WERI-Rb-1 (cell line): ENCODE results near the gene ZNF629.
"Not testable (repeated sequence)": the region's sequence is repeated elsewhere in the genome, so short reads cannot be mapped to it uniquely, and the experiment has no call there.

Experiments
- DNase-seq: peaks from one replicate; pipeline ENCODE4 v3.0.0-alpha.2; 2020
- H3K27ac ChIP-seq: fragments of 250-450 bp; sonication (Bioruptor Pico); 2 replicates; pipeline ENCODE4 v1.5.1; 2020; ENCODE audit warnings: mild to moderate bottlenecking, moderate library complexity
- H3K27me3 ChIP-seq: fragments of 250-450 bp; sonication (Bioruptor Pico); 2 replicates; pipeline ENCODE4 v1.5.1; 2021; ENCODE audit warnings: mild to moderate bottlenecking, low read depth, moderate library complexity; ENCODE audit not compliant: insufficient read depth, severe bottlenecking
- H3K36me3 ChIP-seq: fragments of 250-450 bp; sonication (Bioruptor Pico); 2 replicates; pipeline ENCODE4 v1.5.1; 2020; ENCODE audit warnings: mild to moderate bottlenecking, moderate library complexity
- H3K4me3 ChIP-seq: 2 replicates; pipeline ENCODE4 v1.5.1; 2011; ENCODE audit warnings: low read depth, mild to moderate bottlenecking, control low read depth, low read length
- H3K9me3 ChIP-seq: fragments of 250-450 bp; sonication (Bioruptor Pico); 2 replicates; pipeline ENCODE4 v1.5.1; 2021; ENCODE audit warnings: mild to moderate bottlenecking, moderate library complexity; ENCODE audit not compliant: severe bottlenecking
- TF ChIP-seq, protein P1 (sequence below): IDR thresholded peaks from 2 replicates; pipeline ENCODE4 v1.5.1; 2011; ENCODE audit warnings: low read depth, mild to moderate bottlenecking, control low read depth, inconsistent platforms, low read length

The ZNF629 gene

DNA sequence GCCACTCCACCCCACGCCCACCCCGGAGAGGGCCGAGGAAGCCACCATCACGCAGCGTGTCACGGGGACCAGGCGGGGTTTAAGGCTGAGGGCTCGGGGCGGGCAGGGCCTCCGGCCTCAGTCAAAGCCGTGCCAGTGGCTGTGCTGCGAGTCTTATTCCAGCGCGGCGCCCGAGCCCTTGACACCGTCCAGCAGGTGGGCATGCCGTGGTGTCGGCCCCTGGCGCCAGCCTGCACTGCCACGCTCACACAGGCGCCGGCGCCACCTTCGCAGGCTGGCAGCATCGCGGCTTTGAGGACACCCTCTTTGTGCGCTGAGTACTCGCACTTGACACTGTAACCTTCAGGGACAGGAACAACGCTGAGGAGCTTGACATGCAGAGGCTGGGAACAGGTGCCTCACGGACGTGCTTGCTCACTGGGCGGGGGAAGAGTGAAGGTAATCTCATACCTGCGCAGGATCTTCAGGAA, 34.0 kb upstream of the ZNF629 start:
- DNase-seq: no peak
- no peak overlapping the region for H3K27ac ChIP-seq

DNA sequence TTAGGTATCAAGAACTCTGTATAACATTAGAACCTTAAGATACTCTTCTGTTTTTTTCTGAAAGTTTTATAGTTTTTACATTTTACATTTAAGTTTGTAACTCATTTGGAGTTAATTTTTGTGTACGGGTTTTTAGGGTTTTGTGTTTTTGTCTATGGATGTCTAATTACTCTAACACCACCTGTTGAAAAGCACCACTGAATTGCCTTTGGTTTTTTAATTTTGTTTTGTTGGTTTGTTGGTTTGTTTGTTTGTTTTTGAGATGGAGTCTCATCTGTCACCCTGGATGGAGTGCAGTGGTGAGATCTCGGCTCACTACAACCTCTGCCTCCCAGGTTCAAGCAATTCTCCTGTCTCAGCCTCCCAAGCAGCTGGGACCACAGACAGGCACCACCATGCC, 29.8 kb upstream of the ZNF629 start:
- Histone ChIP-seq H3K4me3 (no peak overlapping the region), H3K27ac (no peak overlapping the region), H3K9me3 (peaks cover under 1% of the 10 kb centered on the region), H3K36me3 (no peaks in the 10 kb centered on the region), H3K27me3 (no peaks in the 10 kb centered on the region)
- DNase-seq: no peak
- TF ChIP-seq, protein P1, sequence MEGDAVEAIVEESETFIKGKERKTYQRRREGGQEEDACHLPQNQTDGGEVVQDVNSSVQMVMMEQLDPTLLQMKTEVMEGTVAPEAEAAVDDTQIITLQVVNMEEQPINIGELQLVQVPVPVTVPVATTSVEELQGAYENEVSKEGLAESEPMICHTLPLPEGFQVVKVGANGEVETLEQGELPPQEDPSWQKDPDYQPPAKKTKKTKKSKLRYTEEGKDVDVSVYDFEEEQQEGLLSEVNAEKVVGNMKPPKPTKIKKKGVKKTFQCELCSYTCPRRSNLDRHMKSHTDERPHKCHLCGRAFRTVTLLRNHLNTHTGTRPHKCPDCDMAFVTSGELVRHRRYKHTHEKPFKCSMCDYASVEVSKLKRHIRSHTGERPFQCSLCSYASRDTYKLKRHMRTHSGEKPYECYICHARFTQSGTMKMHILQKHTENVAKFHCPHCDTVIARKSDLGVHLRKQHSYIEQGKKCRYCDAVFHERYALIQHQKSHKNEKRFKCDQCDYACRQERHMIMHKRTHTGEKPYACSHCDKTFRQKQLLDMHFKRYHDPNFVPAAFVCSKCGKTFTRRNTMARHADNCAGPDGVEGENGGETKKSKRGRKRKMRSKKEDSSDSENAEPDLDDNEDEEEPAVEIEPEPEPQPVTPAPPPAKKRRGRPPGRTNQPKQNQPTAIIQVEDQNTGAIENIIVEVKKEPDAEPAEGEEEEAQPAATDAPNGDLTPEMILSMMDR: no peak

More for the DNA sequence above, 34.0 kb upstream of the ZNF629 start:
- H3K36me3 ChIP-seq: no peaks in the 10 kb centered on the region
- no peak overlapping the region for H3K4me3 ChIP-seq
- no peaks in the 10 kb centered on the region for H3K27me3 ChIP-seq
- TF ChIP-seq, protein P1: no peak
- peaks cover 5% of the 10 kb centered on the region for H3K9me3 ChIP-seq

DNA sequence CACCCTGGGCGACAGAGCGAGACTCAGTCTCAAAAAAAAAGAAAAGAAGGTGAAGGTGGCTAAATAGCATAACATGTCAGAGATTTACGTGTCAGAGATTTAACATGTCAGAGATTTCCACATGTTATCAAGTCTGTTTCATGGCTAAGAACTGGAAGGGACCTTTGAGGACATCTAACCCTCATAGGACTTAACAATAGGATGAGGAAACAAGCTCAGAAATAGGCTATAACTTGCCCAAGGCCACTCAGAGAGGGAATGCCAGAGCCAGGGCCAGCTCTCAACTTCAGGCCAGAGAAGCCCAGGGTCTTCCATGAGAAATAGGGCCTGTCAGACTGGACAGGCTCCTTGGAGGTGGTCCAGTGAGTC, 26.8 kb upstream of the ZNF629 start:
- Histone ChIP-seq H3K27ac (no peak overlapping the region), H3K27me3 (no peaks in the 10 kb centered on the region), H3K9me3 (no peaks in the 10 kb centered on the region), H3K36me3 (no peaks in the 10 kb centered on the region), H3K4me3 (no peak overlapping the region)
- TF ChIP-seq, protein P1: no peak
- DNase-seq: no peak

DNA sequence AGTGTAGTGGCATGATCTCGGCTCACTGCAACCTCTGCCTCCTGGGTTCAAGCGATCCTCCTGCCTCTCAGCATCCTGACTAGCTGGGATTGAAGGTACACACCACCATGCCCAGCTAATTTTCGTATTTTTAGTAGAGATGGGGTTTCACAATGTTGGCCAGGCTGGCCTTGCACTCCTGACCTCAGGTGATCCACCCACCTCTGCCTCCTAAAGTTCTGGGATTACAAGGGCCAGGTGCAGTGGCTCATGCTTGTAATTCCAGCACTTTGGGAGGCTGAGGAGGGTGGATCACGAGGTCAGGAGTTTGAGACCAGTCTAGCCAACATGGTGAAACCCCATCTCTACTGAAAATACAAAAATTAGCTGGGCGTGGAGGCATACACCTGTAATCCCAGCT, 22.7 kb upstream of the ZNF629 start:
- H3K27me3 ChIP-seq, DNase-seq, H3K4me3 ChIP-seq, H3K36me3 ChIP-seq, H3K9me3 ChIP-seq, H3K27ac ChIP-seq: not testable (repeated sequence)

DNA sequence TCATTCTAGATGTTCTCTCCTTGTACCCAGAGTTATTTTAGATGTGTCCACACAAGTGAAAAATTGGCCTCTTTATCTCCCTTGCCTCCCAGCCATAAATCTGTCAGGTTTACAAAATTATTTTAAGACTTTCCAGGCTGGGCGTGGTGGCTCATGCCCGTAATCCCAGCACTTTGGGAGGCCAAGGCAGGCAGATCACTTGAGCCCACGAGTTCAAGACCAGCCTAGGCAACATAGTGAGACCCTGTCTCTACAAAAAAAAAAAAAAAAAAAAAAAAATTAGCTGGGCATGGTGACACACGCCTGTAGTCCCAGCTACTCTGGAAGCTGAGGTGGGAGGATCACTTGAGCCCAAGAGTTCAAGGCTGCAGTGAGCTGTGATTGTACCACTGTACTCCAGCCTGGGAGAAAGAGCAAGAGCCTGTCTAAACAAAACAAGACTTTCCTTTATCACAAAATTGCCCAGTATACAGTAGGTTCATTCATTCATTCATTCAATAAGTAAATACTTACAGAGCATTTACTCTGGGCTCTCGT, 22.0 kb upstream of the ZNF629 start:
- not testable (repeated sequence) for DNase-seq, H3K36me3 ChIP-seq, H3K27me3 ChIP-seq, H3K9me3 ChIP-seq, H3K27ac ChIP-seq, H3K4me3 ChIP-seq

DNA sequence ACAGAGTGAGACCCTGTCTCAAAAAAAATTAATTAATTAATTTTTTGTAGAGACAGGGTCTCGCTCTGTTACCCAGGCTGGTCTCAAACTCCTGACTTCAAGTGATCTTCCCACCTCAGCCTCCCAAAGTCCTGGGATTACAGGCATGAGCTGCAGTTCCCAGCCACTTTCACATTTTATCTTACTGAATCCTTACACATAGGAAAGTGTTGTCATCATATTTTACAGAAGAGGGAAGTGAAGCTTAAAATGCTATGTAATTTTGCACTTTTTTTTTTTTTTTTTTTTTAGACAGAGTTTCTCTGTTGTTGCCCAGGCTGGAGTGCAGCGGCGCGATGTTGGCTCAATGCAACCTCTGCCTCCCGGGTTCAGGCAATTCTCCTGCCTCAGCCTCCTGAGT, 21.1 kb upstream of the ZNF629 start:
- no peaks in the 10 kb centered on the region for H3K27me3 ChIP-seq
- no peak for DNase-seq
- H3K27ac ChIP-seq: no peak overlapping the region
- no peaks in the 10 kb centered on the region for H3K36me3 ChIP-seq
- no peak overlapping the region for H3K4me3 ChIP-seq
- TF ChIP-seq, protein P1: no peak
- H3K9me3 ChIP-seq: no peaks in the 10 kb centered on the region
